Kidney (tissue), 14 donors: ENCODE data around the gene KCNJ2. TPM values are rescaled to one million over a fixed set of nuclear protein-coding genes. Genes with fewer than 3 reads are reported as not detected.

Experiments used
- DNase-seq, 5 donors: peaks; one replicate each; pipeline ENCODE4 v3.0.0-alpha.2; 2013 to 2020
- FAIRE-seq: peaks from 2 replicates; lab custom pipeline; 2012; peaks lifted over from hg19 to GRCh38; lab: Jason Lieb, UNC
- H3K27ac ChIP-seq, 2 donors: one replicate each; pipeline ENCODE4 v1.7.0; 2013; ENCODE audit warnings: low read depth in 2 of 2, low read length in 2 of 2, inconsistent platforms in 1 of 2
- H3K27me3 ChIP-seq: one replicate; pipeline ENCODE4 v1.7.1; 2013; ENCODE audit warnings: low read length, inconsistent platforms; ENCODE audit not compliant: control insufficient read depth, insufficient read depth
- H3K36me3 ChIP-seq, 3 donors: one replicate each; pipeline versions ENCODE4 v1.7.0 to v1.7.1; 2013; ENCODE audit warnings: low read length in 3 of 3, control low read depth in 1 of 3, inconsistent platforms in 1 of 3; ENCODE audit not compliant: insufficient read depth in 3 of 3, control insufficient read depth in 2 of 3
- H3K4me1 ChIP-seq, 3 donors: one replicate each; pipeline versions ENCODE4 v1.7.0 to v1.7.1; 2013; ENCODE audit warnings: low read length in 3 of 3, inconsistent platforms in 1 of 3, low read depth in 1 of 3; ENCODE audit not compliant: control insufficient read depth in 2 of 3, insufficient read depth in 2 of 3
- H3K4me3 ChIP-seq, 3 donors: one replicate each; pipeline versions ENCODE4 v1.7.0 to v1.8.1; 2013; ENCODE audit warnings: low read length in 3 of 3, control low read depth in 1 of 3, inconsistent platforms in 1 of 3
- H3K9ac ChIP-seq, 3 donors: one replicate each; pipeline versions ENCODE4 v1.7.0 to v1.7.1; 2013; ENCODE audit warnings: low read length in 3 of 3, control low read depth in 1 of 3, inconsistent platforms in 1 of 3
- H3K9me3 ChIP-seq, 3 donors: one replicate each; pipeline versions ENCODE4 v1.7.0 to v1.7.1; 2013; ENCODE audit warnings: low read length in 3 of 3, control low read depth in 1 of 3, inconsistent platforms in 1 of 3; ENCODE audit not compliant: control insufficient read depth in 2 of 3, insufficient read depth in 1 of 3
- intact Hi-C: fragments of 100-400 bp; cut with DNase I; formaldehyde crosslinking; loops from one replicate; pipeline ENCODE4 v1.11.1; 2022
- polyA plus RNA-seq: library from polyadenylated mRNA; stranded (reverse); fragments of 350-450 nt; fragmentation: Illumina TruSeq; extraction: RNeasy Lipid Tissue Mini Kit (QIAGEN cat#74804); gene quantifications from one replicate; pipeline ENCODE4 v1.2.3, GENCODE V29; 2014; ENCODE audit warnings: low read depth, low replicate concordance; ENCODE audit not compliant: insufficient read depth
- total RNA-seq: library from RNA; stranded (reverse); fragmentation: NEBNext Ultra II Directional; extraction: Animal tissue kit (Norgen Biotek cat#: 25700); gene quantifications from one replicate; pipeline ENCODE4 v1.2.1, GENCODE V29; 2021
- TF ChIP-seq, protein P1 (sequence below): IDR thresholded peaks from 3 replicates; pipeline ENCODE4 v1.5.1; 2012; ENCODE audit warnings: mild to moderate bottlenecking, moderate library complexity, borderline replicate concordance; ENCODE audit not compliant: insufficient read depth; ENCODE audit errors: extremely low read depth
- donor health status: control.
- donor health status: control.
- donor health status: control.
- donor health status: control.
- donor health status: control.
- donor health status: DM: yes; HTN: yes; CAD: no.
- donor health status: Normal renal cell carcinoma (clear cell type).

Gene KCNJ2
- total and polyA plus RNA-seq, 2 donors from 2014 or later, result 0.71 to 4.4 TPM

DNA sequence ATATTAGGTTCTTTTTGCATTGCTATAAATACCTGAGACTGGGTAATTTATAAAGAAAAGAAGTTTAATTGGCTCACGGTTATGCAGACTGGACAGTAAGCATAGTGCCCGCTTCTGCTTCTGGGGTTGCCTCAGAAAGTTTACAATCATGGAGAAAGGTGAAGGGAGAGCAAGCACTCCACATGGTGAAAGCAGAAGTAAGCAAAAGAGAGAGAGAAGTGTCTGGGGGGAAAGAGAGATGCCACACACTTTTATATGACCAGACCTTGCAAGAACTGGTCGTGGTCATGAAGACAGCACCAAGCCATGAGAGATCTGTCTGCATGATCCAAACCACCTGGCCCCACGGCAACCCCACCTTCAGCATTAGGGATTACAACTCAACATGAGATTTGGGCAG is 48.9 kb upstream of the KCNJ2 start:
- no peak overlapping the region for H3K9ac ChIP-seq
- no peaks in the 10 kb centered on the region for H3K27me3 ChIP-seq
- TF ChIP-seq, protein P1, sequence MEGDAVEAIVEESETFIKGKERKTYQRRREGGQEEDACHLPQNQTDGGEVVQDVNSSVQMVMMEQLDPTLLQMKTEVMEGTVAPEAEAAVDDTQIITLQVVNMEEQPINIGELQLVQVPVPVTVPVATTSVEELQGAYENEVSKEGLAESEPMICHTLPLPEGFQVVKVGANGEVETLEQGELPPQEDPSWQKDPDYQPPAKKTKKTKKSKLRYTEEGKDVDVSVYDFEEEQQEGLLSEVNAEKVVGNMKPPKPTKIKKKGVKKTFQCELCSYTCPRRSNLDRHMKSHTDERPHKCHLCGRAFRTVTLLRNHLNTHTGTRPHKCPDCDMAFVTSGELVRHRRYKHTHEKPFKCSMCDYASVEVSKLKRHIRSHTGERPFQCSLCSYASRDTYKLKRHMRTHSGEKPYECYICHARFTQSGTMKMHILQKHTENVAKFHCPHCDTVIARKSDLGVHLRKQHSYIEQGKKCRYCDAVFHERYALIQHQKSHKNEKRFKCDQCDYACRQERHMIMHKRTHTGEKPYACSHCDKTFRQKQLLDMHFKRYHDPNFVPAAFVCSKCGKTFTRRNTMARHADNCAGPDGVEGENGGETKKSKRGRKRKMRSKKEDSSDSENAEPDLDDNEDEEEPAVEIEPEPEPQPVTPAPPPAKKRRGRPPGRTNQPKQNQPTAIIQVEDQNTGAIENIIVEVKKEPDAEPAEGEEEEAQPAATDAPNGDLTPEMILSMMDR, result no peak
- FAIRE-seq (no peak), DNase-seq (no peak)
- peaks cover 0 to 4% (median 0%) of the 10 kb centered on the region in 3 donors for H3K36me3 ChIP-seq
- no peaks in the 10 kb centered on the region for H3K9me3 ChIP-seq
- intact Hi-C loops, result no loop called here
- no peak overlapping the region for H3K27ac ChIP-seq
- H3K4me3 ChIP-seq, result no peak overlapping the region
- H3K4me1 ChIP-seq, result no peaks in the 10 kb centered on the region

DNA sequence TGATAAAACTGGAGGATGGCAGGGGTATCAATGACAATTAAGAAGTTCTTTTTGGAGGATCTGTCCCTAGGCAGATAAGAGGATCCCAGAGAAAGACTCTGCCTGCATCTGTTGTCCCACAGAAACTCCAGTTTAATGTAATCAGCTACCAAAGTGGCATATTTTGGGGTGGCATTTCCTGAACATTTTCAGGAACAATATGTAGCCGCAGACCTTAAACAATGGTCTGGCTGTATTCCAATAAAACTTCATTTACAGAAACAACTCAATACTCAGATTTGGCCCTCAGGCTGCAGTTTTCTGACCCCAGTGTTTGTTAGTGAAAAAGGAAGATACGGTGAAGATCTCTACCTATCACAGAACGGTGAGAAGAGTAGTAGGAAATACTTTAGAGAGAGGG is 48.2 kb upstream of the KCNJ2 start:
- DNase-seq (no peak), FAIRE-seq (no peak)
- no peaks in the 10 kb centered on the region for H3K27me3 ChIP-seq
- H3K4me3 ChIP-seq, result no peak overlapping the region
- TF ChIP-seq, protein P1, result no peak
- peaks cover 0 to 4% (median 0%) of the 10 kb centered on the region in 3 donors for H3K36me3 ChIP-seq
- no peaks in the 10 kb centered on the region for H3K9me3 ChIP-seq
- H3K4me1 ChIP-seq, result no peaks in the 10 kb centered on the region
- no peak overlapping the region for H3K27ac ChIP-seq
- H3K9ac ChIP-seq, result no peak overlapping the region
- intact Hi-C loops, result no loop called here

DNA sequence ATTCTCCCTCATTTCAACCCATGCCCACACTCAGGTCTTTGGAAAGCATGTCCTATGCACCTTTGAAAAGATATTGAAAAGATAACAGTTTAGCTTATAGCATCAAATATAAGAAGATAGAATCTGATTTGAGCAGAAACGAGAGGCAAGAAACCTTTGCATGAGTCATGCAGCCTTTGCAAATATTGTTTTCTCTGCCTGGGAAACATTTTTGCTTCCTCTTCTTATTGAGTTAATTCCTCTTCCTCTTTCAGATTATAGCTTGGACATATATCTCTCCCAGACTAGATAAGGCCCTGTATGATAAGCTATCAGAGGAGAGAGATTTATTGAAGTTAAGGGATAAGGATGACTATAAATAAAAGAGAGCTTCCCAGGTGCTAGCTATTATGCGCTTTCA is 46.1 kb upstream of the KCNJ2 start:
- Histone ChIP-seq H3K9me3 (no peaks in the 10 kb centered on the region), H3K36me3 (peaks cover 0 to 7% (median 0%) of the 10 kb centered on the region in 3 donors), H3K9ac (no peak overlapping the region), H3K4me1 (no peaks in the 10 kb centered on the region), H3K27ac (no peak overlapping the region), H3K4me3 (no peak overlapping the region), H3K27me3 (no peaks in the 10 kb centered on the region)
- DNase-seq (no peak), FAIRE-seq (no peak)
- intact Hi-C loops, result no loop called here
- TF ChIP-seq, protein P1, result no peak

DNA sequence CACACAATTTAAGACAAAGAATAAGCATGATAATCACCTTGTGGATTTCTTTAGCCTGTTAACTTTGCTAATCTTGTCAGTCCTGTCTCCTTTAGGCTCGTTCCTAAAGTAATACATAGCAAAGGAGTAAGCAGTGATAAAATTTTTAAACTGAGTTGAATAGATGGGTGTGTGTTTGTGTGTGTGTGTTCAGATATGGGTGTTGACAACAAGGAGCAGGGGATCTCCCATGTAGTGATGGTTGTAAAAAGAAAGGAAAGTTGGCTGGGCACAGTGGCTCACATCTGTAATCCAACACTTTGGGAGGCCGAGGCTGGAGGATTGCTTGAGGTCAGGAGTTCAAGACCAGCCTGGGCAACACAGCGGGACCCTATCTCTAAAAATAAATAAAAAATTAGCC is 44.6 kb upstream of the KCNJ2 start:
- H3K27ac ChIP-seq, result no peak overlapping the region
- intact Hi-C loops, result no loop called here

More for the DNA sequence above, 44.6 kb upstream of the KCNJ2 start:
- H3K9ac ChIP-seq, result no peak overlapping the region
- no peaks in the 10 kb centered on the region for H3K4me1 ChIP-seq
- no peaks in the 10 kb centered on the region for H3K9me3 ChIP-seq
- FAIRE-seq (no peak), DNase-seq (no peak)
- H3K27me3 ChIP-seq, result no peaks in the 10 kb centered on the region
- no peak overlapping the region for H3K4me3 ChIP-seq
- TF ChIP-seq, protein P1, result no peak
- H3K36me3 ChIP-seq, result peaks cover 0 to 10% (median 0%) of the 10 kb centered on the region in 3 donors
